ENCODE results near the gene PXDC1. TPM values are rescaled to one million over a fixed set of nuclear protein-coding genes. Genes with fewer than 3 reads are reported as not detected.

Gene PXDC1
- total and polyA plus RNA-seq, 10 donors: 17.7 to 51.5 (median 32.0) TPM

- H3K36me3 ChIP-seq: no peaks in the 10 kb centered on the region
- no peaks in the 10 kb centered on the region for H3K27me3 ChIP-seq (replicated peaks in 1 of 7)
- no peak for DNase-seq
- 76 to 88% (median 88%) methylated on average over 5 of the region's 5 CpGs for WGBS, 5 donors
- H3K4me3 ChIP-seq: no peak overlapping the region
- no peak for TF ChIP-seq POLR2AphosphoS5 (IDR thresholded peaks at IDR 0.05)
- TF ChIP-seq POLR2A (IDR thresholded peaks at IDR 0.05): no peak
- TF ChIP-seq, protein P1, sequence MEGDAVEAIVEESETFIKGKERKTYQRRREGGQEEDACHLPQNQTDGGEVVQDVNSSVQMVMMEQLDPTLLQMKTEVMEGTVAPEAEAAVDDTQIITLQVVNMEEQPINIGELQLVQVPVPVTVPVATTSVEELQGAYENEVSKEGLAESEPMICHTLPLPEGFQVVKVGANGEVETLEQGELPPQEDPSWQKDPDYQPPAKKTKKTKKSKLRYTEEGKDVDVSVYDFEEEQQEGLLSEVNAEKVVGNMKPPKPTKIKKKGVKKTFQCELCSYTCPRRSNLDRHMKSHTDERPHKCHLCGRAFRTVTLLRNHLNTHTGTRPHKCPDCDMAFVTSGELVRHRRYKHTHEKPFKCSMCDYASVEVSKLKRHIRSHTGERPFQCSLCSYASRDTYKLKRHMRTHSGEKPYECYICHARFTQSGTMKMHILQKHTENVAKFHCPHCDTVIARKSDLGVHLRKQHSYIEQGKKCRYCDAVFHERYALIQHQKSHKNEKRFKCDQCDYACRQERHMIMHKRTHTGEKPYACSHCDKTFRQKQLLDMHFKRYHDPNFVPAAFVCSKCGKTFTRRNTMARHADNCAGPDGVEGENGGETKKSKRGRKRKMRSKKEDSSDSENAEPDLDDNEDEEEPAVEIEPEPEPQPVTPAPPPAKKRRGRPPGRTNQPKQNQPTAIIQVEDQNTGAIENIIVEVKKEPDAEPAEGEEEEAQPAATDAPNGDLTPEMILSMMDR (IDR thresholded peaks at IDR 0.05 in 8 of 11, conservative IDR thresholded peaks at IDR 0.05 in 3 of 11): no peak
- H3K9me3 ChIP-seq: peaks cover 0 to 13% (median 7%) of the 10 kb centered on the region in 8 donors
- H3K4me1 ChIP-seq: no peaks in the 10 kb centered on the region
- intact Hi-C loops (cut with DNase I; ENCODE audit: low total_unique reads): no loop called here
- H3K27ac ChIP-seq: no peak overlapping the region
These were observed 54.9 kb downstream of the PXDC1 start for GRCh38 chr6:3696525-3697088.

DNA sequence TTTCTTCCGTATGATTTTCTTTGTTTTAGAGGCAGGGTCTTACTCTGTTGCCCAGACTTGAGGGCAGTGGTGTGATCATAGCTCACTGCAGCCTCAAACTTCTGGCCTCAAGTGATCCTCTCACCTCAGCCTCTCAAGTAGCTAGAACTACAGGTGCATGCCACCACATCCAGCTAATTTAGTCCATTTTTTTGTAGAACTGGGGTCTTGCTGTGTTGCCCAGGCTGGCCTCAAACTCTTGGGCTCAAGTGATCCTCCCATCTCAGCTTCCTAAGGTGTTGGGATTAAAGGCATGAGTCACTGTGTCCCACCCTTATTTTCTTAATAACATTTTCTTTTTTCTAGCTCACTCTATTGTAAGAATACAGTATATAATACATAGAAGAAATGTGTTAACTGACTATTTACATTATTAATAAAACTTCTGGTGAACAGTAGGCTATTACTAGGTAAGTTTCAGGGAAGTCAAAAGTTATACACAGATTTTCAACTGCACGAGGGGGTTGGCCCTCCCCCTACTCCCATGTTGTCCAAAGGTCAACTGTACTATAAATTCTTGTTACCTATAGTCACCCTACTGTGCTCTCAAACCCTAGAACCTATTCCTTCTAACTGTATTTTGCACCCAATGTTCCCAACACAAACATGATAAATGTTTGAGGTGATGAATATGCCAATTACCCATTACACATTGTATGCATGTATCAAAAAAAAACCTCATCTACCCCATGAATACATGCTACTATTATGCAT lies 56.3 kb downstream of the PXDC1 start:
- no peak overlapping the region for H3K27ac ChIP-seq
- WGBS, 5 donors: 76 to 85% (median 79%) methylated on average over 2 of the region's 2 CpGs
- no peaks in the 10 kb centered on the region for H3K4me1 ChIP-seq
- H3K9me3 ChIP-seq: peaks cover 0 to 13% (median 7%) of the 10 kb centered on the region in 8 donors
- no peak for DNase-seq
- H3K27me3 ChIP-seq (replicated peaks in 1 of 7): no peaks in the 10 kb centered on the region
- H3K36me3 ChIP-seq: no peaks in the 10 kb centered on the region
- intact Hi-C loops (cut with DNase I; ENCODE audit: low total_unique reads): no loop called here
- TF ChIP-seq, protein P1 (IDR thresholded peaks at IDR 0.05 in 8 of 11, conservative IDR thresholded peaks at IDR 0.05 in 3 of 11): no peak
- TF ChIP-seq POLR2AphosphoS5 (IDR thresholded peaks at IDR 0.05) (no peak), POLR2A (IDR thresholded peaks at IDR 0.05) (no peak)
- H3K4me3 ChIP-seq: no peak overlapping the region

GRCh38 chr6:3693831-3694230 lies 57.7 kb downstream of the PXDC1 start:
- TF ChIP-seq POLR2AphosphoS5 (IDR thresholded peaks at IDR 0.05) (no peak), POLR2A (IDR thresholded peaks at IDR 0.05) (no peak)
- TF ChIP-seq, protein P1 (IDR thresholded peaks at IDR 0.05 in 8 of 11, conservative IDR thresholded peaks at IDR 0.05 in 3 of 11): no peak
- H3K4me3 ChIP-seq: no peak overlapping the region
- intact Hi-C loops (cut with DNase I; ENCODE audit: low total_unique reads): no loop called here

DNA sequence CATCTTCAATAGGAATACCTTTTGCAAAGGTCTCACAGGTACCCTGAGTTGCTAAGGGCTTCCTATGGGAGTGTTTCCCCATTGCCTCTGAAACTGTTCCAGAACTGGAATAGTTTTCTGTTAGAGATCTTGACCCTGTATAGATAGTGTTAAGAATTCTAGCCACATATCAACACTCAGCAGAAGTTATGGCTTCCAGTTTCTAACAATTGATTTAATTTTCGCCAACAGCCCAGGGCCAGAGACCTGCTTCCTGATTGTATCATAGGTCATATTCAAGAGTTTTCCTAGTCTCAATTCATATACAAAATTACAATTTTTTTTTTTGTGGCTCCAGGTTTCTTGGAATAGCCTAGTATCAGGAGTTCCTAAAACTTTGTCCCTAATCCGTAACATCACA lies 61.0 kb downstream of the PXDC1 start:
- WGBS, 5 donors: 70 to 84% (median 76%) methylated on average over 2 of the region's 2 CpGs
- Histone ChIP-seq H3K4me1 (no peaks in the 10 kb centered on the region), H3K9me3 (no peaks in the 10 kb centered on the region), H3K27ac (no peak overlapping the region), H3K36me3 (no peaks in the 10 kb centered on the region), H3K27me3 (replicated peaks in 1 of 7) (no peaks in the 10 kb centered on the region), H3K4me3 (no peak overlapping the region)
- TF ChIP-seq POLR2A (IDR thresholded peaks at IDR 0.05) (no peak), POLR2AphosphoS5 (IDR thresholded peaks at IDR 0.05) (no peak)
- TF ChIP-seq, protein P1 (IDR thresholded peaks at IDR 0.05 in 8 of 11, conservative IDR thresholded peaks at IDR 0.05 in 3 of 11): no peak
- intact Hi-C loops (cut with DNase I; ENCODE audit: low total_unique reads): no loop called here
- no peak for DNase-seq

More at GRCh38 chr6:3693831-3694230, 57.7 kb downstream of the PXDC1 start:
- H3K27me3 ChIP-seq (replicated peaks in 1 of 7): no peaks in the 10 kb centered on the region
- H3K27ac ChIP-seq: no peak overlapping the region
- H3K4me1 ChIP-seq: no peaks in the 10 kb centered on the region
- H3K9me3 ChIP-seq: peaks cover 0 to 7% (median 4%) of the 10 kb centered on the region in 8 donors
- WGBS, 5 donors: 93 to 98% (median 95%) methylated on average over 2 of the region's 2 CpGs
- no peaks in the 10 kb centered on the region for H3K36me3 ChIP-seq
- no peak for DNase-seq
